ENCODE data around the gene EIF4ENIF1.

Gene EIF4ENIF1

GRCh38 chr22:31400023-31400397 is 89.6 kb downstream of the EIF4ENIF1 start:
- POLR2A ChIA-PET, result interaction anchor here (1.5 kb wide), 1 partner anchor 53 kb away, joined by 4 read pairs; no protein-coding TSS in a partner anchor
- H3K4me3 ChIP-seq (ENCODE audit: low read depth, low read length), result peak overlapping the region; percentile 99
- DNase-seq (ENCODE audit: low read depth, low spot score), result no peak
- CTCF ChIA-PET, result interaction anchor here (1.0 to 3.2 kb wide), 2 partner anchors 54 to 87 kb away, joined by 3 to 14 read pairs; partner anchors contain the start of gene PATZ1
- TF ChIP-seq, protein P1, sequence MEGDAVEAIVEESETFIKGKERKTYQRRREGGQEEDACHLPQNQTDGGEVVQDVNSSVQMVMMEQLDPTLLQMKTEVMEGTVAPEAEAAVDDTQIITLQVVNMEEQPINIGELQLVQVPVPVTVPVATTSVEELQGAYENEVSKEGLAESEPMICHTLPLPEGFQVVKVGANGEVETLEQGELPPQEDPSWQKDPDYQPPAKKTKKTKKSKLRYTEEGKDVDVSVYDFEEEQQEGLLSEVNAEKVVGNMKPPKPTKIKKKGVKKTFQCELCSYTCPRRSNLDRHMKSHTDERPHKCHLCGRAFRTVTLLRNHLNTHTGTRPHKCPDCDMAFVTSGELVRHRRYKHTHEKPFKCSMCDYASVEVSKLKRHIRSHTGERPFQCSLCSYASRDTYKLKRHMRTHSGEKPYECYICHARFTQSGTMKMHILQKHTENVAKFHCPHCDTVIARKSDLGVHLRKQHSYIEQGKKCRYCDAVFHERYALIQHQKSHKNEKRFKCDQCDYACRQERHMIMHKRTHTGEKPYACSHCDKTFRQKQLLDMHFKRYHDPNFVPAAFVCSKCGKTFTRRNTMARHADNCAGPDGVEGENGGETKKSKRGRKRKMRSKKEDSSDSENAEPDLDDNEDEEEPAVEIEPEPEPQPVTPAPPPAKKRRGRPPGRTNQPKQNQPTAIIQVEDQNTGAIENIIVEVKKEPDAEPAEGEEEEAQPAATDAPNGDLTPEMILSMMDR (IDR thresholded peaks at IDR 0.05; ENCODE audit: insufficient read depth, low read length, missing control alignments), result no peak

GRCh38 chr22:31399211-31400022 is 90.2 kb downstream of the EIF4ENIF1 start, which contains the start of gene DRG1:
TSS of gene DRG1 (plus strand) at chr22:31399604. CDS start at chr22:31399684, 80 bp downstream.
- peak; percentile 44 for DNase-seq (ENCODE audit: low read depth, low spot score)
- CTCF ChIA-PET, result interaction anchor here (1.0 to 3.2 kb wide), 2 partner anchors 54 to 86 kb away, joined by 3 to 14 read pairs; partner anchors contain the start of gene PATZ1
- TF ChIP-seq, protein P1 (IDR thresholded peaks at IDR 0.05; ENCODE audit: insufficient read depth, low read length, missing control alignments), result no peak
- POLR2A ChIA-PET, result interaction anchor here (0.5 to 1.5 kb wide), 4 partner anchors 21 to 55 kb away, joined by 3 to 5 read pairs (median 4); partner anchors contain the start of gene PATZ1
- H3K4me3 ChIP-seq (ENCODE audit: low read depth, low read length), result peak within 1 kb of the TSS; percentile 99

DNA sequence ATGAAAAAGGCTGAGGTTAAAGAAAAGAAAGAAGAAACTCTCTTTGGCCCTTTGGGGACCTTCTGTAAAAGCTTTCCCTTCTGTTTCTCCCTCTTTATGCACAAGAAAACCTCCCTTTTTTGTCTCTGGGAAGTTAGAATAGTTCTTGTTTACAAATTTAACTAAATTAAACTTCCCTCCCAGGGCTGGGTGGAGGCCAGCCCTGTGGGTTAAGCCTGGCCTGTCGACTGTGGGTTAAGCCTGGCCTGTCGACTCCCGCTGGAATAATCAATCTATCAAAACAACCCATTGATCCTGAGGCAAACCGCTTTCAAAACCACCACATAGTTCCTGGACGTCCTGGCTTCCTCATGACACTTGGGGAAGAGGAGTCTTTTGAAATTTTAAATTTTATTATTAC is 91.4 kb downstream of the EIF4ENIF1 start:
- ChIA-PET CTCF (interaction anchor here (1.1 to 3.2 kb wide), 2 partner anchors 9 to 53 kb away, joined by 3 to 14 read pairs; partner anchors contain the start of gene PATZ1), POLR2A (interaction anchor here (0.6 kb wide), 1 partner anchor 20 kb away, joined by 3 read pairs; no protein-coding TSS in a partner anchor)
- TF ChIP-seq, protein P1 (IDR thresholded peaks at IDR 0.05; ENCODE audit: insufficient read depth, low read length, missing control alignments), result no peak
- DNase-seq (ENCODE audit: low read depth, low spot score), result no peak
- no peak overlapping the region for H3K4me3 ChIP-seq (ENCODE audit: low read depth, low read length)

DNA sequence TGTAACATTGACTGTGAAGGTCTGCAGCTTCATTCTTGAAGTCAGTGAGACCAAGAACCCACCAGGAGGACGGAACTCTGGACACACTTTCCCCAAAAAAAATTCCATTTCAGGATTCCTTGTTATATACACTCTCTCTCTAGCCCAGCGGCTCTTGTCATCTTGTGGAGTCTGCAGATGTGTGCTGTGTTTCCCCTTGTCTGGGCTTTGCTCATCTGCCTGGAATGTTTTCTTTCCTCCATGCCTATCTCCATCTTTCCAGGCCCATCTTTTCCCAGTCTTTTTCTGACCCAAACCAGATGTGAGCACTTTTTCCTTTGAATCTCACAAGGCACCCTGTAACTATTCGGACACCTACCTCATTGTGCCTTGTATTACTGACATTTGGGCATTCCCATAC is 95.3 kb downstream of the EIF4ENIF1 start:
- DNase-seq (ENCODE audit: low read depth, low spot score), result no peak
- TF ChIP-seq, protein P1 (IDR thresholded peaks at IDR 0.05; ENCODE audit: insufficient read depth, low read length, missing control alignments), result no peak
- no peak overlapping the region for H3K4me3 ChIP-seq (ENCODE audit: low read depth, low read length)
- POLR2A ChIA-PET, result no interaction called here
- CTCF ChIA-PET, result no interaction called here

GRCh38 chr22:31393893-31394292 is 95.7 kb downstream of the EIF4ENIF1 start:
- TF ChIP-seq, protein P1 (IDR thresholded peaks at IDR 0.05; ENCODE audit: insufficient read depth, low read length, missing control alignments), result no peak
- POLR2A ChIA-PET, result no interaction called here
- CTCF ChIA-PET, result no interaction called here
- H3K4me3 ChIP-seq (ENCODE audit: low read depth, low read length), result no peak overlapping the region
- no peak for DNase-seq (ENCODE audit: low read depth, low spot score)

Data from AG04449 (cell line).